H1 (cell line): ENCODE data around the gene SPATA13. TPM values are rescaled to one million over a fixed set of nuclear protein-coding genes. Genes with fewer than 3 reads are reported as not detected.

Source experiments
- CEBPB ChIP-seq: IDR thresholded peaks from 2 replicates; pipeline ENCODE4 v1.6.1; 2012; ENCODE audit warnings: low read depth, low read length
- CHD2 ChIP-seq: IDR thresholded peaks from 2 replicates; pipeline ENCODE4 v1.6.1; 2012; ENCODE audit warnings: low read length, improper control_type of control experiment
- GABPA ChIP-seq: IDR thresholded peaks from 2 replicates; pipeline ENCODE4 v1.6.1; 2011; ENCODE audit warnings: mild to moderate bottlenecking, low read length, moderate library complexity, borderline replicate concordance; ENCODE audit not compliant: insufficient read depth
- KDM4A ChIP-seq: IDR thresholded peaks from one replicate; pipeline ENCODE4 v1.7.1; 2012; ENCODE audit warnings: low read depth, mild to moderate bottlenecking, moderate library complexity, low read length, inconsistent platforms; ENCODE audit not compliant: severe bottlenecking
- NRF1 ChIP-seq: IDR thresholded peaks from 2 replicates; pipeline ENCODE4 v1.6.1; 2011; ENCODE audit warnings: mild to moderate bottlenecking, low read depth, low read length, improper control_type of control experiment
- RBBP5 ChIP-seq: IDR thresholded peaks from 2 replicates; pipeline ENCODE4 v1.7.1; 2012; ENCODE audit warnings: low read depth, mild to moderate bottlenecking, inconsistent platforms, low read length, moderate library complexity, borderline replicate concordance
- SP2 ChIP-seq: IDR thresholded peaks from 2 replicates; pipeline ENCODE4 v1.6.1; 2012; ENCODE audit warnings: mild to moderate bottlenecking, low read length, inconsistent platforms
- TAF7 ChIP-seq: optimal IDR thresholded peaks from 2 replicates; pipeline ENCODE3; 2011; ENCODE audit warnings: low read depth, mild to moderate bottlenecking, inconsistent platforms, low read length, moderate library complexity, borderline replicate concordance
- TEAD4 ChIP-seq: IDR thresholded peaks from 2 replicates; pipeline ENCODE4 v1.6.1; 2012; ENCODE audit warnings: low read depth, low read length, inconsistent platforms, mixed read lengths
- polyA plus RNA-seq, 7 experiments: library from polyadenylated mRNA; depleted of rRNA in 3 of 7; stranded (reverse) in 5 of 7; unstranded in 2 of 7; fragments of >200 nt in 5 of 7; fragments of 200-250 nt in 2 of 7; gene quantifications; 1 replicate in 5 of 7; 2 replicates in 1 of 7; 4 replicates in 1 of 7; pipeline versions ENCODE4 v1.2.1 to v1.2.3, GENCODE V29; 2011 to 2013; ENCODE audit warnings: missing spikeins in 2 of 7, mixed read lengths in 2 of 7
- total RNA-seq: library from RNA; stranded (reverse); fragmentation: NEBNext Ultra II Directional; extraction: Animal tissue kit (Norgen Biotek cat#: 25700); gene quantifications from 2 replicates; pipeline ENCODE4 v1.2.1, GENCODE V29; 2021

The SPATA13 gene
- total and polyA plus RNA-seq, 2 of the 8 experiments (the other 6 are each of a cell fraction or from before 2014, with no cell fraction given): 12.6 to 30.9 TPM

- TF ChIP-seq TAF7: no peak
- no peak for TF ChIP-seq GABPA
- TF ChIP-seq SP2: no peak
- TF ChIP-seq NRF1: no peak
- TF ChIP-seq TEAD4: no peak
- TF ChIP-seq CEBPB: no peak
- TF ChIP-seq KDM4A: no peak
- no peak for TF ChIP-seq RBBP5
- TF ChIP-seq CHD2: no peak
Observed at GRCh38 chr13:24217601-24218281, 57.2 kb downstream of the SPATA13 start (continued).
